Posterior cingulate gyrus (tissue), 11 donors: Measurements from ENCODE around the gene GPR42.
"Not testable (repeated sequence)": the region's sequence is repeated elsewhere in the genome, so short reads cannot be mapped to it uniquely, and the experiment has no call there.

Source experiments
- DNase-seq, 10 donors: peaks; one replicate each; pipeline versions ENCODE4 v3.0.0 to v3.0.0-alpha.2; 2020 to 2021; ENCODE audit warnings: mixed read lengths in 3 of 10
- intact Hi-C: fragments of 100-400 bp; cut with DNase I; formaldehyde crosslinking; loops from one replicate; pipeline ENCODE4 v1.15.1; 2023

GPR42 gene

GRCh38 chr19:35389192-35389861 is 18.5 kb downstream of the GPR42 start:
- intact Hi-C loops: no loop called here
- DNase-seq: no peak

- DNase-seq: no peak
- intact Hi-C loops: no loop called here
Observed at GRCh38 chr19:35392742-35393715, 22.2 kb downstream of the GPR42 start.

DNA sequence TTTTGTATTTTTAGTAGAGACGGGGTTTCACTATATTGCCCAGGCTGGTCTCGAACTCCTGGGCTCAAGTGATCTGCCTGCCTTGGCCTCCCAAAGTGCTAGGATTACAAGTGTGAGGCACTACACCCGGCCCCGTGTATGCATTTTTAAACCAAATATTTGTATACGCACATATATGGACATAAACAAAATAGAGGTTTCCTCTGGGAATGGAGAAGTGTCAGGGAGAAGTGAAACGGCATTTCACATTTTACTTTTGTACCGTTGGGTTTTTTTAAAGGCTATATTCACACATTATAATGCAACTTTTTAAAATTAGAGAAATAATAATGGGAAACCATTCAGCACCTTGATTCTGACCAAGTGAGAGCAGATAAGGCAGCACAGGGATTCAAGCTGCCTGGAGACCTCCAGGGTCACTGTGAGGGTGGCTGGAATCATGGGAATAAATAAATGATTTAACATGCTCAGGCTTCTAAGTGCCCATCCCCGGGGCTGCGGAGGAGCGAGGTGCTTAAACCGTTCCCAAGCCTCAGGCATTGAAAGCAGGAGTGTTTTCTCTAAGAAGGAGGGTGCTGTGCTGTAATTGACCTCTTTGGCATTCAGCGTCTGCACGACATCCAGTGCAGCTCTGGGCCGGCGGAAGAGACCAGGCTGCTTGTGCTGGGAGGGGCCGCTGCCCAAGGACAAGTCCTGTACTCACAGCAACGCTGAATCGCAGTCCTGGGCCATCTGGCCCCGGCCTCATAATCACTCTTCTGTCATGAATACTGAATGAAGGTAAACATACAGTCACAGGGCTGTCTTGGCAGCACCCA is 24.7 kb downstream of the GPR42 start:
- intact Hi-C loops: no loop called here
- DNase-seq: peak in 1 of 10 donors; percentile 16

DNA sequence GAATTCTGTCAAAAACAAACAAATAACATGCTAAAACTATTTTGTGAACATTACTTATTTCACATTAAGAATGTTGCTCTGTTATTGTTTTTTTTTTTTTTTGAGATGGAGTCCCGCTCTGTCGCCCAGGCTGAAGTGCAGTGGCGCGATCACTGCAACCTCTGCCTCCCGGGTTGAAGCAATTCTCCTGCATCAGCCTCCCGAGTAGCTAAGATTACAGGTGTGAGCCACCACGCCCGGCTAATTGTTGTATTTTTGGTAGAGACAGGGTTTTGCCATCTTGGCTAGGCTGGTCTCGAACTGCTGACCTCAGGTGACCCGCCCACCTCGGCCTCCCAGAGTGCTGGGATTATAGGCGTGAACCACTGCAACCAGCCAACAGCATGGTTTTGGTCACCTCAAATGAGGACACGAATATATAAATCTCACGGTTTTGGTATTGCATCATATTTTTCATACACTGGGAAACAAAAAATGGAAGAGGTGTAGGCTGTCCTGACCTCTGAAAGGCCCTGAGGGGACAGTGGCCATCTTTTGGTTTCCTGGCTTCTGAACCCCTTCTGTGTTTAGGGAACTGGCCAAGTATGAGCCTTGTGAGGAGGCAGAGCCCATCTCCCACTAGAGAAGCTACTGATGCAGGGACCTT is 25.5 kb downstream of the GPR42 start:
- DNase-seq: no peak
- intact Hi-C loops: no loop called here

- no peak for DNase-seq
- intact Hi-C loops: no loop called here
Observed at GRCh38 chr19:35397064-35397463, 26.2 kb downstream of the GPR42 start.

- intact Hi-C loops: no loop called here
- no peak for DNase-seq
Observed at GRCh38 chr19:35398570-35398969, 27.7 kb downstream of the GPR42 start.

DNA sequence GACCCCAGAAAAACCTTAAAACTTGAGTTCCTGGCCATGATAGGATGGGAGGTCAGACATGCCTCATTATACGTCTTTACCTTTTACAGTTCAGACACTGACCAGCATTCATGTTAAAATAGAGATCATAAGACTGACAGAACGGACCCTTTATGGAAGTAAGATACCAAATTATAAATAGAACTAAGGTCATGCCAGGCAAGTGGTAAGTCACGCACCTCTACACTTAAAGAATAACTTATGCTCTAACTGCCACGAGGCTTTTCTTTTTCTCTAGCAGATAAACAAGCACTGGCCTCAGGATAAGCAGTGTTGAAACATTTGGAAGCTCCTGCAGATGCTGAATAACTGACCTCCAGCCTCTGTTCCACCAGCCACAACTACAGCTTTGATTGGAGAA is 28.4 kb downstream of the GPR42 start:
- intact Hi-C loops: no loop called here
- no peak for DNase-seq

DNA sequence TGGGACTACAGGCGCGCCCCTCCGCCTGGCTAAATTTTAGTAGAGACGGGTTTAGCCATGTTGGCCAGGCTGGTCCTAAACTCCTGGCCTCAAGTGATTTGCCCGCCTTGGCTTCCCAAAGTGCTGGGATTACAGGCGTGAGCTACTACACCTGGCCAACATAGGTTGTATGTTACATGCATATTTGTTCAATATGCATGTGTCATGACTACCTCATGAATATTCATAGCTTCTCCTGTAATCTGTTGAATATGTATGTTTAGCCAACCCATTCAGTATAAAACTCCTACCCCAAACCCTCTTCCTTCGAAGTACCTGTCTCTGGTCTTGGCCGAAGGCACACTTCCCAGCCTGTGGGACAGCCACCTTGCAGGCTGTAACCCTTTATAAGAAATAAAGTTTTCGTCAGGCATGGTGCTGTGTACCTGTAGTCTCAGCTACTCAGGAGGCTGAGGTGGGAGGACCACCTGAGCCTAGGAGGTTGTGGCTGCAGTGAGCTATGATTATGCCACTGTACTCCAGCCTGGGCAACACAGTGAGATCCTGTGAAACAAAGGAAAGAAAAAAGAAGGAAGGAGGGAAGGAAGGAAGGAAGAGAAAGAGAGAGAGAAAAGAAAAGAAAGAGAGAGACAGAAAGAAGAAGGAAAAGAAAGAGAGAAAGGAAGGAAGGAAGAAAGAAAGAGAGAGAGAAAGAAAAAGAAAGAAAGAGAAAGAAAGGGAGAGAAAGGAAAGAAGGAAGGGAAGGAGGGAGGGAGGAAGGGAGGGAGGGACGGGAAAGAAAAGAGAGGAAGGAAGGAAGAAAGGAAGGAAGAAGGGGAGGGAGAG is 29.3 kb downstream of the GPR42 start:
- DNase-seq: no peak
- intact Hi-C loops: no loop called here

DNA sequence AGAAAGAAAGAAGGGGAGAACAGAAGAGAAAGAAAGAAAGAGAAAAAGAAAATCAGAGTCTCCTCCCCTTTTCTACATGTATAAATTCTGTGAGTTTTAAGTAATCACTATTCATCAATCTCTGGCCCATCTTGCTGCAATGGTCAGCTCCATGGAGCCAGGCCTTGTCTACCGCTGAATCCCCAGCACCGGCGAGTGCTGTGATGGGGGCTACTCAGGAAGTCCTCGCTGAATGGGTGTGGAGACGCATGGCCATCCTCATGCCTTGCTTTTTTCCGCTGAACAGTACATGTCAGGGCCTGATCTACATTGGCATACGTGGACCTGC is 29.9 kb downstream of the GPR42 start:
- intact Hi-C loops: no loop called here
- no peak for DNase-seq

DNA sequence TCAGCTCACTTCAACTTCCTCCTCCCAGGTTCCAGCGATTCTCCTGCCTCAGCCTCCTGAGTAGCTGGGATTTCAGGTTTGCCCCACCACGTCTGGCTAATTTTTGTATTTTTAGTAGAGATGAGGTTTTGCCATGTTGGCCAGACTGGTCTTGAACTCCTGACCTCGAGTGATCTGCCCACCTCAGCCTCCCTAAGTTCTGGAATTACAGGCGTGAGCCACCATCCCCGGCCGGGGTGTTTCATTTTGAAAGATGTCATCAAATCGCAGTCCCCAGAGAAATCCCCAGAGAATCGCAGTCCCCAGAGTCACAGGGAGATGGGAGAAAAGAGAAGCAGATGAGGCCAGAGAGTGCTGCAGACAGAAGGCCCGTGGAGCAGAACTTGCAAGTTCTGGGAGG is 30.5 kb downstream of the GPR42 start:
- intact Hi-C loops, DNase-seq: not testable (repeated sequence)

DNA sequence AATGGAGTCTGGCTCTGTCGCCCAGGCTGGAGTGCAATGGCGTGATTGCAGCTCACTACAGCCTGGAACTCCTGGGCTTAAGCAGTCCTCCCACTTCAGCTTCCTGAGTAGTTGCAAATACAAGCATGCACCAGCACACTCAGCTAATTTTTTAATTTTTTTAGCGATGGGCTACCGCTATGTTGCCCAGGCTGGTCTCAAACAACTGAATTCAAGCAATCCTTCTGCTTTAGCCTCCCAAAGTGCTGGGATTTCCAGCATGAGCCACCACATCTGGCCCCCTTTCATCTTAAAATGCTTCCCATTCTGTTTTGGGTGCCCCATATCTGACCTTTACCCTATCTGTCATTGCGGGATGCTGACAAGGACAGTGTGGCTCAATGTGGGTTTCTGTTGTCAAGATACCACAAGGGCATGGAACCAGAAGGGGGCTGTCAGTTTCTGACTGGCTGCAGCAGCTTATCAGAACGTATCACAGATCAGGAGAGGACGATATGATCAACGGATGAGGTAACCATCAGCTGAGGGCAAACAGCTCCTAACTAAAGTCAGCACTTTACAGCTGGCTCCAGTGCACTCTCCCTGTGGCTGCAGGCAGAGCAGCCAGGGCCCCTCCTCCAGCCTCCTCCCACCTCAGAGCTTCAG is 32.4 kb downstream of the GPR42 start:
- DNase-seq: no peak
- intact Hi-C loops: no loop called here

DNA sequence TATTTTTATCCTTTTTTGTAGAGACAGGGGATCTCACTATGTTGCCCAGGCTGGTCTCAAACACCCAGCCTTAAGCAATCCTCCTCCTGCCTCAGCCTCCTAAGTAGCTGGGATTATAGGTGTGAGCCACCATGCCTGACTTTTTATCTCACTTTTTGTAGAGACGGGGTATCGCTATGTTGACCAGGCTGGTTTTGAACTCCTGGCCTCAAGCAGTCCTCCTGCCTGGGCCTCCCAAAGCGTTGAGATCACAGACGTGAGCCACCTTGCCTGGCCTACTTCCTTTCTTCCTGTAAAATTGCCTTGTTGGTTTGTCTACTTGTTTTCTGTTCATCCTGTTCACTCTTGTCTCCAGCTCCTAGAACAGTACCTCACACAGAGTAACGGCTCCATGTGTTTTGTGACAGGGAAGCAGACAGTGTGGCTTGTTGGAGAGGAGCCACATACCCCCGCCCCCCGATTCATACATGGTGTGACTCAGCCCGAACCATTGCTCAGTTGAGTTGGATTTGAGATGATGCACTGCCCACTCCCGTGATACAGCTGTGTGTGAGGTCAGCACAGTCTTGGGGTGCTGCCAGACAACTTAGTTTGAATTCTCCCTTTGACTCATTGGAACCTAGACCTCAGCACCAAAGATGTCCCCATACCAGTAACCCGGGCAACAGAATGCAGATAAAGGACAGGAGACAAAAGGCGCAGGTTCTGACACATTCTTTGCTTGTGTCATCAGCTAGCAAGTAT is 34.2 kb downstream of the GPR42 start:
- DNase-seq: peak in 2 of 10 donors; percentile 38 to 85
- intact Hi-C loops: no loop called here

- intact Hi-C loops: no loop called here
- DNase-seq: no peak
Observed at GRCh38 chr19:35407619-35408018, 36.8 kb downstream of the GPR42 start.

GRCh38 chr19:35408284-35409171 is 37.7 kb downstream of the GPR42 start:
- no peak for DNase-seq
- intact Hi-C loops: no loop called here

- DNase-seq: no peak
- intact Hi-C loops: no loop called here
Observed at GRCh38 chr19:35409191-35409590, 38.3 kb downstream of the GPR42 start.

GRCh38 chr19:35410487-35410886 is 39.6 kb downstream of the GPR42 start:
- DNase-seq: no peak
- intact Hi-C loops: no loop called here

GRCh38 chr19:35414442-35414841 is 43.6 kb downstream of the GPR42 start:
- intact Hi-C loops: no loop called here
- peak in 1 of 10 donors; percentile 15 for DNase-seq

DNA sequence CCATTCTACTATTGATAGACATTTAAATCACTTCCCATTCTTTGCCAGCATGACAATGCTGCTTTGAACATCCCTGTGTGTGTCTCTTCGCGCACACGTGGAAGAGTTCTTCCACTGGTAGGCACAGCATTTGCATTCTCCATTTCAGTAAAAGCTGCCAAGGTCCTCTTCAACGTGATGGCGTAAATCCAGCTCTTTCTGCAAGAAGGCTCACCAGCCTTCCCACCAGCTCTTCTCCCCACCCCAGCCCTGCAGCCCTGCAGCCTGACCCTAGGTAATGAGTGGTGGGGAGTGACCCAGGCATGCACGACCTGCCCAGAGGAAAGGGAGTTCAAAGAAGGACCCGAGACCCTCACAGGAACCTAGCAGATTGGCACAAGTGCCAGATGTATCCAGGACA is 45.5 kb downstream of the GPR42 start:
- intact Hi-C loops: no loop called here
- DNase-seq: peak in 1 of 10 donors; percentile 41
